Esophagus muscularis mucosa (tissue), 4 donors: Measurements from ENCODE around the gene CNTNAP2. TPM values are rescaled to one million over a fixed set of nuclear protein-coding genes. Genes with fewer than 3 reads are reported as not detected.
"Not testable (repeated sequence)": the region's sequence is repeated elsewhere in the genome, so short reads cannot be mapped to it uniquely, and the experiment has no call there.

Experiments used
- DNase-seq: peaks from one replicate; pipeline ENCODE4 v3.0.0-alpha.2; 2017; ENCODE audit errors: extremely low spot score
- H3K27ac ChIP-seq, 4 donors: fragments of 200-600 bp; sonication (generic); replicated peaks in 1 of 4; 1 replicate in 3 of 4; 2 replicates in 1 of 4; pipeline ENCODE4 v1.5.1; 2016 to 2019; ENCODE audit warnings: mild to moderate bottlenecking in 1 of 4
- H3K27me3 ChIP-seq, 4 donors: fragments of 200-600 bp; sonication (generic); one replicate each; pipeline versions ENCODE4 v1.5.1 to v1.6.0; 2016 to 2019
- H3K36me3 ChIP-seq, 4 donors: fragments of 200-600 bp; sonication (generic); one replicate each; pipeline ENCODE4 v1.5.1; 2016 to 2019
- H3K4me1 ChIP-seq, 4 donors: fragments of 200-600 bp; sonication (generic); one replicate each; pipeline ENCODE4 v1.5.1; 2016 to 2019
- H3K4me3 ChIP-seq, 4 donors: fragments of 200-600 bp; sonication (generic); 1 replicate in 2 of 4; 2 replicates in 2 of 4; pipeline ENCODE4 v1.5.1; 2016 to 2019; ENCODE audit warnings: mild to moderate bottlenecking in 4 of 4, moderate library complexity in 1 of 4
- H3K9me3 ChIP-seq, 4 donors: fragments of 200-600 bp; sonication (generic); 1 replicate in 3 of 4; 2 replicates in 1 of 4; pipeline ENCODE4 v1.5.1; 2016 to 2019
- EP300 ChIP-seq: sonication (generic); formaldehyde crosslinking; IDR thresholded peaks from one replicate; pipeline ENCODE4 v1.6.1; 2017; ENCODE audit warnings: antibody characterized with exemption
- POLR2A ChIP-seq: fragments of 450-650 bp; IDR thresholded peaks from one replicate; pipeline ENCODE4 v1.6.1; 2017; ENCODE audit warnings: antibody characterized with exemption, moderate library complexity, mild to moderate bottlenecking, low read depth
- POLR2AphosphoS5 ChIP-seq, 2 donors: sonication (generic); formaldehyde crosslinking; IDR thresholded peaks; one replicate each; pipeline ENCODE4 v1.6.1; 2017; ENCODE audit warnings: antibody characterized with exemption in 2 of 2
- WGBS: methylation state at CpG from one replicate; pipeline ENCODE4 v1.1.5; 2018; 5-methylcytosine and 5-hydroxymethylcytosine counted together
- intact Hi-C: fragments of 100-400 bp; cut with DNase I; formaldehyde crosslinking; loops from one replicate; pipeline ENCODE4 v1.15.1; 2023
- total RNA-seq, 4 donors: library from RNA; depleted of rRNA; stranded (reverse); fragments of >200 nt; gene quantifications; one replicate each; pipeline versions ENCODE4 v1.1.0 to v1.2.1, GENCODE V29; 2016
- TF ChIP-seq, protein P1 (sequence below), 3 experiments: fragments of 200-600 bp in 2 of 3; fragments of 450-650 bp in 1 of 3; sonication (generic) in 2 of 3; IDR thresholded peaks; one replicate each; pipeline ENCODE4 v1.5.1; 2017 to 2019; ENCODE audit warnings: antibody characterized with exemption in 3 of 3, mild to moderate bottlenecking in 2 of 3, moderate library complexity in 1 of 3

The CNTNAP2 gene
- total RNA-seq, 4 donors from 2014 or later = 1.2 to 2.9 (median 1.9) TPM

DNA sequence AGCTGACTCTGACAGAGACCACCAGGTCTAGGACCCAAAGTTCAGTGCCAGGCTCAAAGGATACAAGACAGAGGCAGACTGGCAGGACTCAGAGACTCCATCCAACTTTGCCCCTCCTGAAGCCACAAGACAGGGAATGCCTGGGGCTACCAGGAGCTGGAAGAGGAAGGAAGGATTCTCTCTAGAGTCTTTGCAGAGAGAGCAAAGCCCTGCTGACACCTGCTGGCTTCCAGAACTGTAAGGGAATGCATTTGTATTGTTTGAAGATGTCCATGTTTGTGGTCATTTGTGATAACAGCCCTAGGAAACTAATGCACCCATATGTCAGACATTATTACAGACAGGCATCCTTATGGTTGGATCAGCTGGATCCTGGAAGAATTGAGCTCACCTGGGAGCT is 2341.7 kb downstream of the CNTNAP2 start:
- no peaks in the 10 kb centered on the region for H3K27me3 ChIP-seq
- H3K4me3 ChIP-seq = no peak overlapping the region
- intact Hi-C loops = no loop called here
- H3K36me3 ChIP-seq = no peaks in the 10 kb centered on the region
- H3K9me3 ChIP-seq = no peaks in the 10 kb centered on the region
- no peak for TF ChIP-seq POLR2AphosphoS5 (IDR thresholded peaks at IDR 0.05)
- TF ChIP-seq, protein P1, sequence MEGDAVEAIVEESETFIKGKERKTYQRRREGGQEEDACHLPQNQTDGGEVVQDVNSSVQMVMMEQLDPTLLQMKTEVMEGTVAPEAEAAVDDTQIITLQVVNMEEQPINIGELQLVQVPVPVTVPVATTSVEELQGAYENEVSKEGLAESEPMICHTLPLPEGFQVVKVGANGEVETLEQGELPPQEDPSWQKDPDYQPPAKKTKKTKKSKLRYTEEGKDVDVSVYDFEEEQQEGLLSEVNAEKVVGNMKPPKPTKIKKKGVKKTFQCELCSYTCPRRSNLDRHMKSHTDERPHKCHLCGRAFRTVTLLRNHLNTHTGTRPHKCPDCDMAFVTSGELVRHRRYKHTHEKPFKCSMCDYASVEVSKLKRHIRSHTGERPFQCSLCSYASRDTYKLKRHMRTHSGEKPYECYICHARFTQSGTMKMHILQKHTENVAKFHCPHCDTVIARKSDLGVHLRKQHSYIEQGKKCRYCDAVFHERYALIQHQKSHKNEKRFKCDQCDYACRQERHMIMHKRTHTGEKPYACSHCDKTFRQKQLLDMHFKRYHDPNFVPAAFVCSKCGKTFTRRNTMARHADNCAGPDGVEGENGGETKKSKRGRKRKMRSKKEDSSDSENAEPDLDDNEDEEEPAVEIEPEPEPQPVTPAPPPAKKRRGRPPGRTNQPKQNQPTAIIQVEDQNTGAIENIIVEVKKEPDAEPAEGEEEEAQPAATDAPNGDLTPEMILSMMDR (IDR thresholded peaks at IDR 0.05) = no peak
- TF ChIP-seq POLR2A = no peak
- TF ChIP-seq EP300 = no peak
- no peak overlapping the region for H3K27ac ChIP-seq
- H3K4me1 ChIP-seq = no peaks in the 10 kb centered on the region
- DNase-seq = no peak

DNA sequence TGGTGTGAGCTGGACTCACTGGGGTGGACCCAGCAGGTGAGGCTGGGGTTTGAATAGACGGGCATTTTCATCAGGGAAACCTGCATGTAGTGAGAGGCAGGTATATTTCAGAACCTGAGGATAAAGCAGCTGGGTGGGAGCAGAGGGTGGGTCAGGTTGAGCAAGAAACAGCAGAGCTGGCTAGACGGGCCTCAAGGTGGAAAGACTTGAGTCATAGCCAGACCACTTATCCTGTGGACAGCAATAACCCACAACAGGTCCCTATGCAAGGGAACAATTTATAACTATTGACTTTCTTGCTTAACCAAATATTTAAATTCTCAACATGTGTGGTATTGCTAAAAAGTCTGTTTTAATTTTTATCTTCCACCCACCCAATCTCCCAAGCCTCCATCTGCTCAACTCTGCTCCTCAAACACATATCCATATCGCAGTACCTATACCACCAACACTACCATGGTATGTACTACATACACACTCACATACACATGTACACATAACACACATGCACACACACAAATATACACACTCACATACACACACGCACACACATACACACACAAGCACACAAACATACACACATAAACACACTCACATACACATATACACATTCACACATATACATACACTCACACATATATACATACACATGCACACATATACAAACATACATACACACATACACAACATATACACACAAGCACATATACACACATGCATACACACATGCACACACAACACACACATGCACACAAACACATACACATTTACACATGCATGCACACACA is 2345.0 kb downstream of the CNTNAP2 start:
- Histone ChIP-seq H3K4me3 (no peak overlapping the region), H3K36me3 (no peaks in the 10 kb centered on the region), H3K27me3 (no peaks in the 10 kb centered on the region), H3K4me1 (no peaks in the 10 kb centered on the region), H3K9me3 (no peaks in the 10 kb centered on the region), H3K27ac (no peak overlapping the region)
- no peak for DNase-seq
- 86% methylated on average over 4 of the region's 4 CpGs for WGBS
- intact Hi-C loops = no loop called here
- TF ChIP-seq POLR2AphosphoS5 (IDR thresholded peaks at IDR 0.05) (no peak), EP300 (no peak)
- TF ChIP-seq, protein P1 (IDR thresholded peaks at IDR 0.05) = no peak

DNA sequence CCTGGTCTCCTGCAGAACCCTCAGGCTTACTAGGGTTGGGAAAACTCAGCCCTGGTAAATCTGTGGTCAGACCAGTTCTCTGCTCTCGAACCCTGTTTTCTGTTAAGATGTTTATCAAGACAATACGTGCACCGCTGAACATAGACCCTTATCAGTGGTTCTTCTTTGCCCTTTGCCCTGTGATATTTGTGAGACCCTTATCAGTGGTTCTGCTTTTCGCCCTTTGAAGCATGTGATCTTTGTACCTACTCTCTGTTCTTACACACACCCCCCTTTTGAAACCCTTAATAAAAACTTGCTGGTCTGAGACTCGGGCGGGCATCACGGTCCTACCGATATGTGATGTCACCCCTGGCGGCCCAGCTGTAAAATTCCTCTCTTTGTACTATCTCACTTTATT is 2346.2 kb downstream of the CNTNAP2 start:
- H3K9me3 ChIP-seq, H3K4me3 ChIP-seq, DNase-seq, H3K27ac ChIP-seq, H3K36me3 ChIP-seq, H3K27me3 ChIP-seq, H3K4me1 ChIP-seq, intact Hi-C loops: not testable (repeated sequence)
- WGBS = 98% methylated on average over 9 of the region's 9 CpGs

DNA sequence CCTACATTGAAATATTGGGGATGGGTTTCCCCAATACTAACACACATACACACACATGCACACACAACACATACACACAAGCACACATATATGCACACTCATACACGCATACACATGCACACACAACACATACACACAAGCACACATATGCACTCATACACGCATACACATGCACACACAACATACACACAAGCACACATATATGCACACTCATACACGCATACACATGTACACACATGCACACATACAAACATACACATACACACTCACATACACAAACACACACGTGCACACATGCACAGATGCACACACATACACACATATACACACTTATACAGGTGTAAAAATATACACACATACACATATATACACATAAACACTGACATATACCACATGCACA is 2346.6 kb downstream of the CNTNAP2 start:
- no peak for DNase-seq
- no peaks in the 10 kb centered on the region for H3K9me3 ChIP-seq
- H3K4me1 ChIP-seq = no peaks in the 10 kb centered on the region
- intact Hi-C loops = no loop called here
- 93% methylated on average over 4 of the region's 4 CpGs for WGBS
- no peak for TF ChIP-seq POLR2A
- TF ChIP-seq, protein P1 (IDR thresholded peaks at IDR 0.05) = no peak
- TF ChIP-seq EP300 = no peak
- TF ChIP-seq POLR2AphosphoS5 (IDR thresholded peaks at IDR 0.05) = no peak
- H3K4me3 ChIP-seq = no peak overlapping the region
- no peak overlapping the region for H3K27ac ChIP-seq
- H3K36me3 ChIP-seq = no peaks in the 10 kb centered on the region
- H3K27me3 ChIP-seq = no peaks in the 10 kb centered on the region

DNA sequence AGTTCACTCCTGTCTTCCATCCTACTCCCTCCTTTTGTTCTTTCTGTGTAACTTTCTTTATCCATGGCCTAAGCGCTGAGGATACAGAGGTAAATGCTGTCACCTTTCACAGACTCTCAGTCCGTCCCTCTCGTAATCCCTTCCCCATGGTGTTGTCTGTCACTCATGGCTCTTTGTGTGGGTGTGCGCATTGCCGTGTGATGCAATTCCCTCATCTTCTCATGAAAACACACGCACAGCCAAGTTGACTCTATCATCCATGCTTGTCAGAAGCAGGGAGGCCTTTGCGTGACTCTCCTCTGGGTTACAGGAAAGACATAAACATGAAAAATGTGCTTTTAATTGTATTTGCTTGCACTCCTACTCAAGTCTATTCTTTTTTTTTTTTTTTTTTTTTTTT is 2348.3 kb downstream of the CNTNAP2 start:
- Histone ChIP-seq H3K4me1 (no peaks in the 10 kb centered on the region), H3K36me3 (no peaks in the 10 kb centered on the region), H3K27me3 (no peaks in the 10 kb centered on the region), H3K4me3 (no peak overlapping the region), H3K27ac (no peak overlapping the region), H3K9me3 (no peaks in the 10 kb centered on the region)
- no peak for DNase-seq
- intact Hi-C loops = no loop called here
- WGBS = 87% methylated on average over 7 of the region's 7 CpGs
- TF ChIP-seq EP300 (no peak), POLR2AphosphoS5 (IDR thresholded peaks at IDR 0.05) (no peak), POLR2A (no peak)
- TF ChIP-seq, protein P1 (IDR thresholded peaks at IDR 0.05) = no peak

DNA sequence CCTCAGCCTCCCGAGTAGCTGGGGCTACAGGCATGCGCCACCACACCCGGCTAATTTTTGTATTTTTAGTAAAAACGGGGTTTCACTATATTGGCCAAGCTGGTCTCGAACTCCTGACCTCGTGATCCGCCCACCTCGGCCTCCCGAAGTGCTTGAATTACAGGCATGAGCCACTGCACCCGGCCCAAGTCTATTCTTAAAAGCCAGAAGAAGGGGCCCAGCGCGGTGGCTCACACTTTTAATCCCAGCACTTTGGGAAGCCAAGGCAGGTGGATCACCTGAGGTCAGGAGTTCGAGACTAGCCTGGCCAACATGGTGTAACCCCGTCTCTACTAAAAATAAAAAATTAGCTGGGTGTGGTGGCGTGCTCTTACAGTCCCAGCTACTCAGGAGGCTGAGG is 2348.8 kb downstream of the CNTNAP2 start:
- intact Hi-C loops, H3K9me3 ChIP-seq, H3K36me3 ChIP-seq, H3K4me3 ChIP-seq, DNase-seq, H3K27ac ChIP-seq, H3K27me3 ChIP-seq, H3K4me1 ChIP-seq: not testable (repeated sequence)
- 98% methylated on average over 15 of the region's 15 CpGs for WGBS
